ENCODE measurements around the gene REG1A.

The REG1A gene, protein sequence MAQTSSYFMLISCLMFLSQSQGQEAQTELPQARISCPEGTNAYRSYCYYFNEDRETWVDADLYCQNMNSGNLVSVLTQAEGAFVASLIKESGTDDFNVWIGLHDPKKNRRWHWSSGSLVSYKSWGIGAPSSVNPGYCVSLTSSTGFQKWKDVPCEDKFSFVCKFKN

DNA sequence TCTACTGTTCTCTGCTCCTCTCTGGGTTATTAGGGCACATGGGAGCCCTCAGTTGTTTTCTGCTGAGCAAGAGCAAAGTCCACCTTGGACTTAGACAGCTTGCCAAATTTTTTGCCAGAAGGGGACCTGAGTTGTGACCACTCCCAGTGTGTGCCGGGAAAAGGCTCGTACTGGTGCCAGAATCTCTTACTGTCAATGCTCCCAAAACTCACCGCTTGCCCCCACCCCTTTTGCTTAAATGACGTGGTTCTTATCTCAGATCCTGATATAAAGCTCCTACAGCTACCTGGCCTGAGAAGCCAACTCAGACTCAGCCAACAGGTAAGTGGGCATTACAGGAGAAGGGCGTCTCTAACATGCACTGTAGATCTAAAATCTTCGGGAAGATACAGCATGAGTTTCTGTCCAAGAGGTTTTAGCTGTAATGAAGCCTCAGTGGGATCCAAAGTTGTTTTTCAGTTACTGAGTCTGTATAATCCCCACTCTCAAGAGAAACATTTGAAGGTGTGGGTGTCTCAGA is at the start of gene REG1A:
REG1A (plus strand) TSS at position 295 of the 520 bp plus-strand sequence. CDS start 374 bp downstream, outside the sequence.
- H3K4me3 ChIP-seq (ENCODE audit: low read depth, low read length), result no peak within 1 kb of the TSS

DNA sequence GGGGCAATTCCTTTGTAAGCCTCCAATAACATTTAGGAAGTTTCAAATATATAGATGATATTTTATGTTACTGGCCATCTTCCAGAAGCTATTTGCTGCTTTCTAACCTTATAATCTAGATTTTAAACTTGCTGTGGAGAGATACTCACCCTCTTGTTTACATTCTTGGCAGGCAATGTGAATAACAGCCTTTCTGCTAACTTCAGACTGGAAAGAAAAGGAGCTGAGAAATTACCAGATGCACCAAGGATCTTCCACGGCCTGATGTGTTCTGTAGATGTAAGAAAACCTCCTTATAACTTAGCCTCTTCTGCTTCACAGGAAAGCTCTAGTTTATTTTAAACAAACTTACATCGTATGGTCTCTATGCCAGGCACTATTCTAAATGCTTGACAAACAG is 49.2 kb upstream of the REG1A start:
- no peak overlapping the region for H3K4me3 ChIP-seq (ENCODE audit: low read depth, low read length)

DNA sequence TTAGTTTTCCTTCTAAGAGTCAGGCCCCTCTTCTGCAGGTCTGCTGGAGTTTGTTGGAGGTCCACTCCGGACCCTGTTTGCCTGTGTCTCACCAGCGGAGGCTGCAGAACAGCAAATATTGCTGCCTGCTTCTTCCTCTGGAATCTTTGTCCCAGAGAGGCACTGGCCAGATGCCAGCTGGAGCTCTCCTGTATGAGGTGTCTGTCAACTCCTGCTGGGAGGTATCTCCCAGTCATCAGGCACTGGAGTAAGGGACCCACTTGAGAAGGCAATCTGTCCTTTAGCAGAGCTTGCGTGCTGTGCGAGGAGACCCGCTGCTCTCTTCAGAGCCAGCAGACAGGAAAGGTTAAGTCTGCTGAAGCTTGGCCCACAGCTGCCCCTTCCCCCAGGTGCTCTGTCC is 37.3 kb upstream of the REG1A start:
- H3K4me3 ChIP-seq (ENCODE audit: low read depth, low read length), result no peak overlapping the region

DNA sequence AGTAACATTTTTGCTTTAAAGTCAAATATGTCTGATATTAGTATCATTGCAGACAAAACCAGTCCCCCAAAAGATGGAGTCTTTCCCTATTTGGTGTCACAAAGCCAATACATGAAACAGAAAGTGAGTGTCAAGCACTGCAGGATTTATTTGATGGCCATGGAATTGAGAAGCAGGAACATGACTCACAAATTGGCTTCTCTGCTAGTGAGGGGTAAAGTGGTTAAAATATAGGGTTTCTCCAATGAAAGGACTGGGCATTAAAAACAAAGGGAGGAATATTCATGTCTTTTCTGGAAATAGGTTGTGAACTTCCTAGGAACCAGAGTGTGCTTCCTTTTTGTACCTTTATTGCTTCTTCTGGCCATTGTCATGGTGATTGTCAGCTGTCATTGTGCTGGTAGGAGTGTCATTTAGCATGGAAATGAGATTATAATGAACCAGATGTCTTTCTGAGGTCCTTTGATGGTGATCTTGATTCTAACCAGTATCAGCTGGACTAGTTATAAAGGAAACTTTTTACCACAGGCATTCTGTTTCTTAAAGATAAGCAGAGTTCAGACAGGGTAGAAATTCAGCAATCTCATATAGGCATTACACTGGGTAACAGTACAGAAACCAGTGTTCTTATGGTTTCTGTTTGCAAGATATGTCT is 36.6 kb upstream of the REG1A start:
- H3K4me3 ChIP-seq (ENCODE audit: low read depth, low read length), result no peak overlapping the region

DNA sequence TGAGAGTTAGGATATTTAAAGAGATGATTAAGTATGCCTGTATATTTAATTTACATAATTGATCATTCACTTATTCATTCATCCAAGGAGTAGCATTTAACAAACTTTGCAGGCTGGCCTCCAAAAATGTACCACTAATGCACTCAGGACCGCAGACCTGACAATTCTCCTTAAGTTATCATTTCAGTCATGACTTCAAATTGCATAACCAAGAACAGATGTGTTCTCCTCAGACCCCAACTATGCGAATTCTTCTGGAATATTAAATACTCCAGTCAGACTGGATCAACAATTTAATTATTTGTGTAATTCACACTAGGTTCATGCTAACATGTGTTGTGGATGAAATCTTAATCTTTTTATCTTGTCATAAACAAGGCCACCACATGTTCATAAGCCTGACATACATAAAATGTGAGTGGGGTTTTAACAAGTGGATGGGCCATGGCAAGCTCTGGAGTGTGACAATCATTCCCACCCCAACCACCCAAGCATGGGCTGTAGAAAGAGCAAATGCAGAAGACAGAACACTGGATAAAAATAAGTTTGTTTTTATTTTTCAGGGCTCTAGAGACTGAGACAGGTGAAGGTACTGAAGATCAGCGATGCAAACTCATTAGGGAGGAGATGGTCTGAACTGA is 35.7 kb upstream of the REG1A start:
- H3K4me3 ChIP-seq (ENCODE audit: low read depth, low read length), result no peak overlapping the region

DNA sequence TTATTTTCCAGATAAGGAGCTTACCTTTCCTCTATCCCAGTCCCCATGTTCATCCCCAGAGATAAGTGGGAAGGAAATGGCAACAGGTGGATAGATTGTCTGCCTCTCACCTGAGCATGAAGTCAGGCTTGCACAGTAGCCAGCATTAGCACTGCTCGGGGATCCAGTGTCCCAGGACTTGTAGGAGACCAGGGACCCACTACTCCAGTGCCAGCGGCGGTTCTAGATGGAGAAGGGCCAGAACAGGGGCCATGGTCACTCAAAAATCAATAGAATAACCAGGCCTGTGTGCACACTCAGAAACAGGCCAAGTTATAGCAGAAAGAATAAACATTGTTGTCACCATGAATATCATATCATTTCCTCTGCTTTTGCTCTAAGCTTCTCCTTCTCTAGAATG is 34.9 kb upstream of the REG1A start:
- no peak overlapping the region for H3K4me3 ChIP-seq (ENCODE audit: low read depth, low read length)

DNA sequence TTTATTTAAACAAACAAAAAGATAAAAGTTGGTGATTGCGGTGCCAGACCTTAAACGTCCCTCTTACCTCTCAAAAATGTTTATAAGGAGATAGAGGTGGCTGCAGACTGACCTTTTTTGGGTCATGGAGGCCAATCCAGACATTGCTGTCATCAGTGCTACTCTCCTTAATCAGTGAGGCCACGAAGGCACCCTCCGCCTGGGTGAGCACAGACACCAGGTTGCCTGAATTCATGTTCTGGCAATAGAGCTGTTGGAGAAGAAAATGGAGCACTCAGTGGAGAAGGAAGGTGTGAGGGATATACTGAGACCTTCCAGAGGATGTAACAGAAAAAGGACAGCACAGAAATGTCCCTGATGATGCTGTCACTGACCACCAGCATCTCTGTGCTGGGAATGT is 34.0 kb upstream of the REG1A start:
- no peak overlapping the region for H3K4me3 ChIP-seq (ENCODE audit: low read depth, low read length)

DNA sequence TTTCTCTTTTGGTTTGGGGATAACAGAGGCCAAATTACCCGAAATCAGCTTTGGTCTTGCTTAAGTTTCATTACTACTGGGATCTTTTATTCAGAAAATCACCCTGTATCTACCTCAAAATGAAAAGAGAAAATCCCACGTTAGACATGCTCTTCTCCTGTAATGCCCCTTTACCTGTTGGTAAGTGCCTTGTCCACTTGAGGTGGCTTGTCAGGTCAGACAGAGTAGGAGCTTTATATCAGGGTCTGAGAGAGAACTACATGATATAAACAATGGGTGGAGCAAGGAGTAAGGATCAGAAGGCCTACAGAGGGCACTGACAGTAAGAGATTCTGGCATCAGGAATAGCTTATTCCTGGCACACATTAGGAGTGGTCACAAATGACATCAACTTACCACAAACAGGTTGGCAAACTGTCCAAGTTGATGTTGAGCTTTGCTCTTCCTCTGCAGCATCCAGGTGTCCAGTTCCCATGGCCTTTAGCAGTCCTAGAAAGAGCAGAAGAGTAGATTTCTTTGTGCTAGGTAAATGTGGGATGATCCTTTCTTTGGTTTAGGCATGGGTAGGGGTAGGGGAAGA is 32.4 kb upstream of the REG1A start, which contains the start of gene REG1B:
REG1B (minus strand) TSS at position 209 of the 580 bp plus-strand sequence. CDS start 381 bp downstream, outside the sequence.
- no peak within 1 kb of the TSS for H3K4me3 ChIP-seq (ENCODE audit: low read depth, low read length)

DNA sequence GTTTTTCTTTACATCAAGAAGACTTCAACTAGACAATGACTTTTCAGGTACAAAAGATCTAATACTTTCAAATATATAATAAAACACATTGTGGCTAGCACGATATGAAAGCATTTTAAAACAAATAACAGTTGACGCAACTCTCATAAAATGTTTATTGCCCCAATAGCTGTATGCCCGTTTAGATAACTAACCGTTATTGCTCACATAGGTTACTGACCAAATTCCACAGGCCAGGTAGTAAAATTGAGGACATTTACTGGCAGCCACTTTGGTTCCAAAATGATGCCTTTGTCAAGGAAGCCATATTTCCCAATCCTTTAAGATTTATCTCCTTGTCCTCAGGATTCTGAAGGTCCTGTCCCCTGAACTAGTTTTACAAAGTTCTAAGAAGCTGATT is 29.6 kb upstream of the REG1A start:
- H3K4me3 ChIP-seq (ENCODE audit: low read depth, low read length), result no peak overlapping the region

DNA sequence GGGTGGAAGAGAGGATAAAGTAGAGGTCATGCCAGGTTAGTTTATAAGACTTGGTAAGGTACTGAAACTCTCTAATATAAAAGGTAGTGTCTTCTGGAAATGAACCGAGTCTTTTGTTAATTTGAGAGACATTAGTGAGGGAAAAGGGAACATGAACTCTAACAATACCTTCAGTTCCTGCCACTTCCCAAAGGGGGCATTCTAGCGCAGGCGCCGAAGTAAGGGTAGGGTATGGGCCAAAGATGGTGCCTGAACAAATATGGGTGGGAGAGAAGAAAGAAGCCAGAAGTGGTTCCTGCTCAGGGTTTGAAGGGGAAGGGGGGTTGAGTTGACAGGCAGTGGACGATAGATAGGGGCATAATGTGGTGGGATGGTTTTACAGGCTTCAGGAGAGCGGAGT is 22.4 kb upstream of the REG1A start:
- no peak overlapping the region for H3K4me3 ChIP-seq (ENCODE audit: low read depth, low read length)

DNA sequence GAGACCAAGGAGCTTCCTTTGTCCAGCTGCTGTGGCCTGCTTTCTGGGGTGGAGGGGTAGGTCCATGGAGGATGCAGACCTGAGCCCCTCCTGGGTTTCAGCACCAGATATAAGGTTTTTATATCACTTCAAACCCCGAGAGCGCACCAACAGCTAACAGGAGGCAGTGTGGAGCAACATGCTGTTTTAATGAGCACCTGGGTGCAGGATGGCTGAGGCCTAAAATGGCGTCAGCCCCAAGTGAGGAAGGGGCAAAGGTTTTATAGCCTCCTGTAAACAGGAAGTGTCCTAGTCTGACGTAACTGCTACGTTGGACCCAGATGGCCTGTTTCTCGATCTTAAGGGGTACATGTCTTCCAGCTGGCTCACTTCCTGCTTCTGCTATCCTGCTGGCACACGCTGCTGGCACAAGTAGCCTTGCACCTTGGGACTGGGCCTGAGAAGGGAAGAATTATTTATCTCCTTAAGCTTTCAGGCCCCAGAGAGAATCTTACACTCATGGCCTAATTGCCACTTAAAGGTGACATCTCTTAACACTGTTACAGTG is 21.1 kb upstream of the REG1A start:
- H3K4me3 ChIP-seq (ENCODE audit: low read depth, low read length), result no peak overlapping the region

DNA sequence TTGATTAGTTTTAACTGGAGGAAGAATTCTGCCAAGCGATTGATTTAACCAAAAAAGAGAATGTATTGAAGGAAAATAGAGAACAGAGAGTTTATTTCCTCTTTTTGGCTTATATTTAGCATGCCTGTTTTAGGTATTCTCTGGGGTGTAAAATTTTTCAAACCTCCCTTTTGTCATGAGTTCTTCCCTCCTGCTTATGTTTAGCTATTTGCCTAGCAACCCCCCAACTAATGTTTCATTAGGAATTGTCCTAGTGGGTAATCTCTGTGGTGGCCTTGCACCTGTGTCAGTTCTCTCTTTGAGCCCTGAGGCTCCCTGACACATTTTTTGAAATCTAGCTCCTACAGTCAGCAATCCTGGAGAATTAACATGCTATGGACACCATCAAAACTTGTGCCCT is 20.0 kb upstream of the REG1A start:
- no peak overlapping the region for H3K4me3 ChIP-seq (ENCODE audit: low read depth, low read length)

DNA sequence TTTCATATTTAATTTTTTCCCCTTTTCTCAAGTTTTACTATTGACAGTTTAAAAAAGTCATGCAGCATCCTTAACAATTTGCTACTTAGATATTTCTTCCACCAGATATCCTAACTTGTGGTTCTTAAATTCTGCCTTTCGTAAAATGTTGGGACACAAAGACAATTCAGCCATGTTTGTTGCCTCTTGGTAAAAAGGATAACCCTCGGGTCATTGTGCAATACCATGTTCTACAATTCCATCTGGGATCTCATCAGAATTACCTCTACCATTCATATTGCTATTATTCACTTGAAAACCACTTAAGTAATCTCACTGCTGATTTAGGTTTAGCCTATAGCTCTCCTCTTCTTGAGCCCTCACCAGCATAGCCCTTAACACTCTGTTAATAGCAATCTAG is 19.3 kb upstream of the REG1A start:
- H3K4me3 ChIP-seq (ENCODE audit: low read depth, low read length), result no peak overlapping the region

DNA sequence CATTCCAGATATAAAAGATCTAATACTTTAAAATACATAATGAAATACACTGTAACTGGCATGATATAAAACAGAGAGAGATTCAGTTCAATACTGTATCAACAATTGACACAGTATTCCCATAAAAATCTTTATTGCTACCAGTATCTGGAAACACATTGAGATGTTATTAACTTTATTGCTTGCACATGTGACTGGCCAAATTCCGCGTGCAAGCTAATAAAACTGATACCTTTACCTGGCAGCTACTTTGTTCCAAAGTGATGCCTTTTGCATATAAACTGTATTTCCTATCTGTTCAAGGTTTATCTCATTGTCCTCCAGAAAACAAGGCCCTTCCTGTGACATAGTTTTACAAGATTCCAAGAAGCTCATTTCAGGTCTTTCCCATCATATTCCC is 17.1 kb upstream of the REG1A start:
- H3K4me3 ChIP-seq (ENCODE audit: low read depth, low read length), result no peak overlapping the region

DNA sequence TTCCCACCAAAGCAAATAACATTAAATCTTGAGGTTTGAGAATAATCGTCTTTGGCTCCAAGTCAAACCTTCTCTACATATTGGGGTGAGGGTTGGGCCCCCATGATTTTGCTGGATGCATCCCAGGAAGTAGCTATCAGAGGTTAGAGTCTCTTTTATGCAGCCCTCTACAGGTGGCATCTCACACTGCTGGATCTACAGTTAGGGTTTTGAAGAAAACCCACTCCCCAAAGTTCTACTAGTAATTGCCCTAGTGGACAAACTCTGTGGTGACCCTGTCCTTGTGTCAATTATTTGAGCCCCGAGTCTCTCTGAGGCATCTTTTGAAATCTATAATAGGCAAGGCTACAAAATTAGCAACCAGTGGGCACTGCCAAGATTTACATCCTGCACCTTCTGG is 15.0 kb upstream of the REG1A start:
- no peak overlapping the region for H3K4me3 ChIP-seq (ENCODE audit: low read depth, low read length)

DNA sequence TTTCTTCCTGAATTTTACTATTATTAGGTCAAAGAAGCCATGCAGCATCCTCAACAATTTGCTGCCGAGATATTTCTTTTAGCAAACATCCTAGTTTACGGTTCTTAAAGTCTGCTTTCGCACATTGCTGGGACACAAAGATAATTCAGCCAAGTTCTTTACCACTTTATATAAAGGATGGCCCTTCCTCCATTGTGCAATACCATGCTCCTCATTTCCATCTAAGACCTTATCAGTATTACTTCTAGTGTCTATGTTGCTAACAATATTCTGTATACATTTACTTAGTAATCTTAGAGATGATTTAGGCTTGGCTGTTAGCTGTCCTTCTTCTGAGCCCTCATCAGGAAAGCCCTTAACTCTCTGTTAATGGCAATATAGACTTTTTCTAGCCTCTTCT is 8.0 kb upstream of the REG1A start:
- H3K4me3 ChIP-seq (ENCODE audit: low read depth, low read length), result no peak overlapping the region

DNA sequence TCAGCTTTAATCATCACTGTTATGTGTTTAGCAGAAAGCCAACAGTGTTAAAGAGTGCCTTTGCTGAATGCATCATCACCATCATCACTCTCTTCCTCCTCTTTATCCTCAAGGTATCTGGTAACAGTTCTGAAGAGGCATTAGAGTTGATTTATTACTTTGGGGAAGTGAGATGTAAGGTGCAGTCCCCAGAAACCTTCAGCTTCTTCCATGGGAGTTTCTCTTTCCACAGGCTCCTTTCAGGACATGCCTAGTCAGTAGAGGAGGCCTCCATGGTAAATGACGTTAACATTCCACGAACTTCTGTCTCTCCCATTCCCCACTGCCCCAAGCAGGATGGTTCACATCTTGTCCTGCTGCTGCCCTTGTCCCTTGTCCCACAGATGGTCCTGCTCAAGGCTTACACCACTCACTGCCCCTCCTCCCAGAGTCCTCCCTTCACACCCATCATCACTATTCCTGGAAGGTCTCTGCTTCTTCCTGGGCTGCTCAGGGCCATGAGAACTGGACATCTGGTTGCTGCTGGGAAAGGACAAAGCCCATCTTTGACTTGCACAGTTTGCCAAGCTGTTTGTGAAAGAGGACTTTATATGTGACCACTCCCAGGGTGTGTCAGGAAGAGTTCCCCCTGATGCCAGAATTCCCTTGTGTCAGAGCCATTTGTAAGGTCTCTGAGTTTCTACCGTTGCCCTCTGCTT is 5.3 kb upstream of the REG1A start:
- H3K4me3 ChIP-seq (ENCODE audit: low read depth, low read length), result no peak overlapping the region

DNA sequence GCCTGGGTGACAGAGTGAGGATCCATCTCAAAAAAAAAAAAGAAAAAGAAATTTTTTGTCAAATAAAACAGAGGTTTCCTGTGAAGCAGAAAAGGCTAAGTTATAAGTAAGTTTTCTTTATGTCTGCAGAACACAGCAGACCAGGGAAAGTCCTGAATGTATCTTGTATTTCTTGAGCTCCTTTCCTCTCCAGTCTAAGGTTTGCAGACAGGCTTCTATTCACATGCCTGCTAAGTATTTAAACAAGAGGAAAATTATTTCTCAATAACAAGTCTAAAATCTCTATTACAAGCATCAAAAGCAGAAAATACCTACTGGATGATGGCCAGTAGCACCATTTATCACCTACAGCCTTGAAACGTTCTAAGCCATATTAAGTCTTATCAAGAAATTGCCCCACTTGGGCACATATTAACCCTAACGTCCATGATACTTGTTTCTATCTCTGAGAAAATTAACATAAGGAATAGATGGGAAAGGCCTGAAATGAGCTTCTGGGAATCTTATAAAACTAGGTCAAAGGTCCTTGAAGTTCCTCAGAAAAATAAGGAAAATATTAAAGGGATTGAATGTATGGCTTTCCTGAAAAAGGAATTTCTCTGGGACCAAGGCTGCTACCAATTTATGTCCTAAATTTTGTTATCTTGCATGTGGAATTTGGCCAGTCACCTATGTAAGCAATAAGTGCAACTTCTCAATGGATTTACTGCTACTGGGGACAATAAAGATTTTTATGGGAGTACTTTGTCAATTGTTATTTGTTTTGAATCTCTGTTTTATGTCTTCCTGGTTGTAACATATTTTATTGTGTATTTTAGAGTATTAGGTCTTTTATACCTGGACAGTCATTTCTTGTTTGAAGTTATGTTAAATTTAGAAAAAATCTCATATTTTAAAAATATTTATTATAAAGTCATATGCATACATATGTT is 3.0 kb upstream of the REG1A start:
- no peak overlapping the region for H3K4me3 ChIP-seq (ENCODE audit: low read depth, low read length)

DNA sequence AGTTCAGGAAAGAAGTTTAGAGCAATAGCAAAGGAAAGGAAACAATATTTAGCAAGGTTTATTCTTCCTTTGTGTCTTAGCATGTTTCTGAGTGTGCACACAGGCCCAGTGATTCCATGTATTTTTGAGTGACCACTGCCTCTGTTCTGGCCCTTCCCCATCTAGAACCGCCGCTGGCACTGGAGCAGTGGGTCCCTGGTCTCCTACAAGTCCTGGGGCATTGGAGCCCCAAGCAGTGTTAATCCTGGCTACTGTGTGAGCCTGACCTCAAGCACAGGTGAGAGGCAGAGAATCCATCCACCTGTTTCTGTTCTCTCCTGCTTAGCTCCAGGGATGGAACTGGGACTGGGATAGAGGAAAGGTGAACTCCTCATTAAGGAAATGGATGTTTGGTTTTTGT is 2.4 kb downstream of the REG1A start:
- H3K4me3 ChIP-seq (ENCODE audit: low read depth, low read length), result no peak overlapping the region

All from iPS-11a (cell line).